Body of pancreas (tissue), 4 donors: ENCODE results near the gene ZNF786.

ENCODE experiments used
- CTCF ChIP-seq, 7 experiments: fragments of 450-650 bp in 4 of 7; fragments of 200-600 bp in 3 of 7; sonication (generic) in 3 of 7; IDR thresholded peaks; one replicate each; pipeline ENCODE4 v1.5.1; 2016 to 2019; ENCODE audit warnings: antibody characterized with exemption in 7 of 7
- POLR2A ChIP-seq, 3 donors: fragments of 450-650 bp; IDR thresholded peaks; one replicate each; pipeline ENCODE4 v1.6.1; 2016; ENCODE audit warnings: antibody characterized with exemption in 3 of 3, mild to moderate bottlenecking in 2 of 3

GRCh38 chr7:149093228-149093627 is 2.7 kb upstream of the ZNF786 start:
- TF ChIP-seq CTCF (IDR thresholded peaks at IDR 0.05) = no peak
- no peak for TF ChIP-seq POLR2A (IDR thresholded peaks at IDR 0.05)
